IMR-90 (cell line): ENCODE data around the gene PITPNB. TPM values are rescaled to one million over a fixed set of nuclear protein-coding genes. Genes with fewer than 3 reads are reported as not detected.

Source experiments
- ATAC-seq: fragments of 200-7000 bp; cut with Tn5 transposase; 2 replicates; pipeline ENCODE4 v1.9.1; 2020; ENCODE audit warnings: low read depth, mild to moderate bottlenecking, moderate library complexity
- BruUV-seq: library from RNA; stranded (reverse); fragments of 400-500 nt; replicated peaks from 2 replicates; lab custom pipeline; 2021; lab: Mats Ljungman, UMichigan
- CTCF ChIA-PET: fragments of 300-600 bp; formaldehyde crosslinking; extraction: SDS; loops from one replicate; lab custom pipeline; 2021; ENCODE audit warnings: antibody characterized with exemption; lab: Yijun Ruan, JAX
- POLR2A ChIA-PET: fragments of 300-600 bp; sonication (Branson Sonifier 250); formaldehyde crosslinking; loops from one replicate; lab custom pipeline; 2022; ENCODE audit warnings: antibody characterized with exemption; ENCODE audit not compliant: unreplicated experiment; lab: Charles Lee
- DNase-seq: peaks from one replicate; pipeline ENCODE4 v3.0.0; 2013
- H2AFZ ChIP-seq: replicated peaks from 2 replicates; pipeline ENCODE3; 2013; ENCODE audit warnings: low read length, mild to moderate bottlenecking; ENCODE audit not compliant: poor library complexity
- H2AK5ac ChIP-seq: 2 replicates; pipeline ENCODE4 v1.6.1; 2013; ENCODE audit warnings: low read depth, low read length, inconsistent platforms
- H2AK9ac ChIP-seq: replicated peaks from 2 replicates; pipeline ENCODE3; 2013; ENCODE audit warnings: mild to moderate bottlenecking, low read depth, low read length, moderate library complexity; ENCODE audit not compliant: poor library complexity
- H2BK120ac ChIP-seq: 2 replicates; pipeline ENCODE4 v1.6.1; 2013; ENCODE audit warnings: low read depth, low read length, inconsistent platforms
- H2BK15ac ChIP-seq: 3 replicates; pipeline ENCODE4 v1.6.1; 2013; ENCODE audit warnings: low read depth, low read length, inconsistent platforms
- H2BK20ac ChIP-seq: 2 replicates; pipeline ENCODE4 v1.6.1; 2013; ENCODE audit warnings: low read depth, mild to moderate bottlenecking, inconsistent platforms, low read length, moderate library complexity
- H2BK5ac ChIP-seq: 2 replicates; pipeline ENCODE4 v1.6.1; 2013; ENCODE audit warnings: mild to moderate bottlenecking, low read depth, low read length, inconsistent platforms; ENCODE audit not compliant: poor library complexity, severe bottlenecking
- H3K14ac ChIP-seq: replicated peaks from 2 replicates; pipeline ENCODE4 v1.6.1; 2013; ENCODE audit warnings: low read depth, low read length, inconsistent platforms
- H3K18ac ChIP-seq: 2 replicates; pipeline ENCODE4 v1.6.1; 2013; ENCODE audit warnings: low read depth, low read length, control low read depth
- H3K23ac ChIP-seq: 2 replicates; pipeline ENCODE4 v1.6.1; 2013; ENCODE audit warnings: low read depth, low read length, inconsistent platforms
- H3K27ac ChIP-seq: 2 replicates; pipeline ENCODE4 v1.5.1; 2013; ENCODE audit warnings: mild to moderate bottlenecking, control low read depth, low read length; ENCODE audit not compliant: insufficient read depth
- H3K27me3 ChIP-seq: 2 replicates; pipeline ENCODE4 v1.6.1; 2013; ENCODE audit warnings: low read length; ENCODE audit not compliant: control insufficient read depth, insufficient read depth
- H3K36me3 ChIP-seq: 2 replicates; pipeline ENCODE4 v1.6.1; 2013; ENCODE audit warnings: low read length, mixed read lengths; ENCODE audit not compliant: control insufficient read depth, insufficient read depth
- H3K4ac ChIP-seq: 2 replicates; pipeline ENCODE4 v1.6.1; 2013; ENCODE audit warnings: low read depth, low read length, inconsistent platforms
- H3K4me1 ChIP-seq: 2 replicates; pipeline ENCODE4 v1.6.1; 2013; ENCODE audit warnings: low read length, mixed read lengths; ENCODE audit not compliant: control insufficient read depth, insufficient read depth
- H3K4me2 ChIP-seq: 2 replicates; pipeline ENCODE4 v1.6.1; 2013; ENCODE audit warnings: low read depth, mild to moderate bottlenecking, control low read depth, low read length, moderate library complexity
- H3K4me3 ChIP-seq: 2 replicates; pipeline ENCODE4 v1.5.1; 2013; ENCODE audit warnings: low read depth, mild to moderate bottlenecking, control low read depth, low read length, moderate library complexity; ENCODE audit not compliant: insufficient read depth
- H3K56ac ChIP-seq: 2 replicates; pipeline ENCODE4 v1.6.1; 2013; ENCODE audit warnings: low read length, inconsistent platforms; ENCODE audit not compliant: insufficient read depth; ENCODE audit errors: extremely low read depth
- H3K79me1 ChIP-seq, 2 experiments: 2 replicates each; pipeline ENCODE4 v1.6.1; 2013; ENCODE audit warnings: low read length in 2 of 2, inconsistent platforms in 1 of 2, low read depth in 1 of 2
- H3K9ac ChIP-seq: 2 replicates; pipeline ENCODE4 v1.6.1; 2013; ENCODE audit warnings: low read depth, low read length, control low read depth
- H3K9me1 ChIP-seq: 2 replicates; pipeline ENCODE4 v1.6.1; 2013; ENCODE audit warnings: low read length, inconsistent platforms; ENCODE audit not compliant: insufficient read depth
- H3K9me3 ChIP-seq: 2 replicates; pipeline ENCODE4 v1.6.1; 2013; ENCODE audit warnings: low read length; ENCODE audit not compliant: control insufficient read depth, insufficient read depth
- H4K20me1 ChIP-seq: 2 replicates; pipeline ENCODE4 v1.6.1; 2013; ENCODE audit warnings: low read length, inconsistent platforms; ENCODE audit not compliant: insufficient read depth
- H4K5ac ChIP-seq: 2 replicates; pipeline ENCODE4 v1.6.1; 2013; ENCODE audit warnings: mild to moderate bottlenecking, low read depth, low read length, control low read depth
- H4K8ac ChIP-seq, 2 experiments: 2 replicates each; pipeline ENCODE4 v1.6.1; 2013; ENCODE audit warnings: low read depth in 2 of 2, low read length in 2 of 2, control low read depth in 1 of 2, inconsistent platforms in 1 of 2
- H4K91ac ChIP-seq: 2 replicates; pipeline ENCODE4 v1.6.1; 2013; ENCODE audit warnings: low read depth, low read length, inconsistent platforms; ENCODE audit not compliant: insufficient read depth
- BHLHE40 ChIP-seq: fragments of 150-350 bp; IDR thresholded peaks from 2 replicates; pipeline ENCODE4 v1.6.1; 2016; ENCODE audit warnings: mild to moderate bottlenecking, low read depth, low read length
- CEBPB ChIP-seq: IDR thresholded peaks from 2 replicates; pipeline ENCODE4 v1.6.1; 2012; ENCODE audit warnings: low read depth, low read length, improper control_type of control experiment
- CTCF ChIP-seq: conservative IDR thresholded peaks from 2 replicates; pipeline ENCODE4 v1.5.1; 2012; ENCODE audit warnings: mild to moderate bottlenecking, low read depth, low read length, improper control_type of control experiment
- ELK1 ChIP-seq: fragments of 150-350 bp; IDR thresholded peaks from 2 replicates; pipeline ENCODE4 v1.6.1; 2016; ENCODE audit warnings: low read depth, mild to moderate bottlenecking, low read length, moderate library complexity, borderline replicate concordance
- FOS ChIP-seq: fragments of 150-350 bp; IDR thresholded peaks from 2 replicates; pipeline ENCODE4 v1.6.1; 2016; ENCODE audit warnings: low read depth, low read length
- MAFK ChIP-seq: IDR thresholded peaks from 2 replicates; pipeline ENCODE4 v1.6.1; 2012; ENCODE audit warnings: low read depth, low read length, improper control_type of control experiment
- MAZ ChIP-seq: IDR thresholded peaks from 2 replicates; pipeline ENCODE4 v1.6.1; 2012; ENCODE audit warnings: low read depth, mild to moderate bottlenecking, low read length, improper control_type of control experiment, moderate library complexity, borderline replicate concordance
- MXI1 ChIP-seq: IDR thresholded peaks from 2 replicates; pipeline ENCODE4 v1.6.1; 2012; ENCODE audit warnings: low read depth, mild to moderate bottlenecking, low read length, moderate library complexity, borderline replicate concordance
- NFE2L2 ChIP-seq: fragments of 150-350 bp; IDR thresholded peaks from 2 replicates; pipeline ENCODE4 v1.6.1; 2016; ENCODE audit warnings: low read depth, mild to moderate bottlenecking, low read length
- POLR2A ChIP-seq: IDR thresholded peaks from 2 replicates; pipeline ENCODE4 v1.6.1; 2012; ENCODE audit warnings: mild to moderate bottlenecking, low read depth, low read length
- RAD21 ChIP-seq: IDR thresholded peaks from 2 replicates; pipeline ENCODE4 v1.6.1; 2012; ENCODE audit warnings: low read length, improper control_type of control experiment
- RCOR1 ChIP-seq: IDR thresholded peaks from 2 replicates; pipeline ENCODE4 v1.6.1; 2012; ENCODE audit warnings: mild to moderate bottlenecking, low read length, improper control_type of control experiment; ENCODE audit not compliant: insufficient replicate concordance
- RFX5 ChIP-seq: IDR thresholded peaks from 2 replicates; pipeline ENCODE4 v1.8.0; 2012; ENCODE audit warnings: low read depth, mild to moderate bottlenecking, low read length, moderate library complexity
- SMC3 ChIP-seq: fragments of 150-350 bp; IDR thresholded peaks from 2 replicates; pipeline ENCODE4 v1.6.1; 2016; ENCODE audit warnings: low read depth, mild to moderate bottlenecking, antibody characterized with exemption, low read length, moderate library complexity
- WGBS, 2 experiments: methylation state at CpG; one replicate each; pipeline versions ENCODE4 v1.1.5 to v1.1.7; 2013; ENCODE audit warnings: missing lambda C conversion rate in 2 of 2; ENCODE audit not compliant: insufficient read length in 1 of 2; ENCODE audit errors: extremely low coverage in 2 of 2; 5-methylcytosine and 5-hydroxymethylcytosine counted together
- dilution Hi-C: fragments of 300-500 bp; cut with HindIII; formaldehyde crosslinking; loops from one replicate; pipeline ENCODE4 v1.14.3; 2018; ENCODE audit warnings: low sequenced_read_pairs; ENCODE audit not compliant: unreplicated experiment
- in situ Hi-C: fragments of 300-500 bp; cut with MboI; formaldehyde crosslinking; loops from 3 replicates; pipeline ENCODE4 v1.14.3; 2019; ENCODE audit warnings: low sequenced_read_pairs, inconsistent platforms, mixed read lengths
- intact Hi-C: fragments of 100-400 bp; cut with micrococcal nuclease; formaldehyde crosslinking; loops from 2 replicates; pipeline ENCODE4 v1.10.0; 2022
- polyA plus RNA-seq, 3 experiments: library from polyadenylated mRNA; depleted of rRNA; stranded (reverse); fragments of >200 nt; gene quantifications; 2 replicates each; pipeline ENCODE4 v1.2.3, GENCODE V29; 2012; ENCODE audit warnings: low replicate concordance in 1 of 3
- total RNA-seq: library from RNA; depleted of rRNA; stranded (reverse); fragments of >200 nt; gene quantifications from 2 replicates; pipeline ENCODE4 v1.2.3, GENCODE V29; 2012
- TF ChIP-seq, protein P1 (sequence below): fragments of 150-350 bp; IDR thresholded peaks from 2 replicates; pipeline ENCODE4 v1.6.1; 2017; ENCODE audit warnings: mild to moderate bottlenecking, antibody characterized with exemption, low read length, low read depth

Gene PITPNB
- total and polyA plus RNA-seq, 2 of the 4 experiments (the other 2 are of a cell fraction), result 19.7 to 54.5 TPM

GRCh38 chr22:27896245-27896644 lies 22.8 kb downstream of the PITPNB start:
- no peak for DNase-seq
- H2AK5ac ChIP-seq, result no peak overlapping the region
- no peak overlapping the region for H4K5ac ChIP-seq
- H3K4ac ChIP-seq, result no peak overlapping the region
- no peak overlapping the region for H4K8ac ChIP-seq
- ChIA-PET CTCF (interaction anchor here (0.6 kb wide), 1 partner anchor 43 kb away, joined by 3 read pairs; no protein-coding TSS in a partner anchor), POLR2A (no interaction called here)
- no peak overlapping the region for H3K23ac ChIP-seq
- H3K27me3 ChIP-seq, result no peaks in the 10 kb centered on the region
- no peak for TF ChIP-seq FOS
- no peak for TF ChIP-seq CEBPB
- no peak for TF ChIP-seq POLR2A
- TF ChIP-seq RFX5, result no peak
- TF ChIP-seq RCOR1, result no peak
- no peak for TF ChIP-seq MAFK
- TF ChIP-seq RAD21, result no peak
- no peak for TF ChIP-seq MXI1
- no peak for TF ChIP-seq BHLHE40
- no peak for TF ChIP-seq CTCF
- no peak for TF ChIP-seq SMC3
- TF ChIP-seq, protein P1, sequence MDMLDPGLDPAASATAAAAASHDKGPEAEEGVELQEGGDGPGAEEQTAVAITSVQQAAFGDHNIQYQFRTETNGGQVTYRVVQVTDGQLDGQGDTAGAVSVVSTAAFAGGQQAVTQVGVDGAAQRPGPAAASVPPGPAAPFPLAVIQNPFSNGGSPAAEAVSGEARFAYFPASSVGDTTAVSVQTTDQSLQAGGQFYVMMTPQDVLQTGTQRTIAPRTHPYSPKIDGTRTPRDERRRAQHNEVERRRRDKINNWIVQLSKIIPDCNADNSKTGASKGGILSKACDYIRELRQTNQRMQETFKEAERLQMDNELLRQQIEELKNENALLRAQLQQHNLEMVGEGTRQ, result no peak
- TF ChIP-seq NFE2L2, result no peak
- TF ChIP-seq MAZ, result no peak
- no peak for TF ChIP-seq ELK1
- H3K9me1 ChIP-seq, result peaks cover 5% of the 10 kb centered on the region
- no TSS peak for BruUV-seq
- WGBS, 2 experiments, result 100% methylated on average over 1 of the region's 6 CpGs; no CpG with 5 or more reads in 1 of the 2 experiments
- H3K9ac ChIP-seq, result no peak overlapping the region
- no peak overlapping the region for H2BK15ac ChIP-seq
- intact Hi-C loops (no loop called here), dilution Hi-C loops (no loop called here), in situ Hi-C loops (no loop called here)
- H3K56ac ChIP-seq, result no peak overlapping the region
- H2AK9ac ChIP-seq, result no peak overlapping the region
- ATAC-seq, result no peak
- peaks cover 44% of the 10 kb centered on the region for H3K36me3 ChIP-seq
- H3K4me2 ChIP-seq, result no peak overlapping the region
- H2AFZ ChIP-seq, result no peak overlapping the region
- H4K91ac ChIP-seq, result no peak overlapping the region
- H3K27ac ChIP-seq, result no peak overlapping the region
- H3K18ac ChIP-seq, result no peak overlapping the region
- H2BK5ac ChIP-seq, result no peak overlapping the region
- peaks cover 9% of the 10 kb centered on the region; the same call in 1 of the 2 replicates for H4K20me1 ChIP-seq
- no peak overlapping the region for H2BK20ac ChIP-seq
- no peak overlapping the region for H2BK120ac ChIP-seq
- H3K9me3 ChIP-seq, result no peaks in the 10 kb centered on the region
- H3K79me1 ChIP-seq, result peaks cover 23 to 66% of the 10 kb centered on the region in 2 experiments
- H3K4me3 ChIP-seq, result no peak overlapping the region
- H3K4me1 ChIP-seq, result no peaks in the 10 kb centered on the region
- no peak overlapping the region for H3K14ac ChIP-seq
